Measurements from ENCODE around the gene HRAS. TPM values are rescaled to one million over a fixed set of nuclear protein-coding genes. Genes with fewer than 3 reads are reported as not detected.
"Not testable (repeated sequence)": the region's sequence is repeated elsewhere in the genome, so short reads cannot be mapped to it uniquely, and the experiment has no call there.

HRAS gene
- total RNA-seq, 4 donors from 2014 or later, result 98.5 to 196 (median 117) TPM

GRCh38 chr11:518463-519202 is 16.7 kb downstream of the HRAS start:
- TF ChIP-seq CTCF (IDR thresholded peaks at IDR 0.05), result peak in 2 of 3 donors; percentile 40 to 70
- no peak for TF ChIP-seq POLR2A (IDR thresholded peaks at IDR 0.05)
- WGBS, 2 donors, result 9% methylated on average over 39 to 50 of the region's 74 CpGs

GRCh38 chr11:516918-517685 is 18.3 kb downstream of the HRAS start:
- intact Hi-C loops (cut with DNase I; ENCODE audit: low total_unique reads); H3K4me3 ChIP-seq (ENCODE audit: low read depth, poor library complexity, severe bottlenecking): not testable (repeated sequence)
- 93 to 94% methylated on average over 26 to 31 of the region's 43 CpGs for WGBS, 2 donors
- peak in 1 of 2 donors; percentile 86 for DNase-seq (ENCODE audit: low spot score in 2 of 2)

More at GRCh38 chr11:518463-519202, 16.7 kb downstream of the HRAS start:
- DNase-seq (ENCODE audit: low spot score in 2 of 2), result peak; percentile 89 to 98
- no peak overlapping the region for H3K4me3 ChIP-seq (ENCODE audit: low read depth, poor library complexity, severe bottlenecking)
- intact Hi-C loops (cut with DNase I; ENCODE audit: low total_unique reads), result no loop called here

GRCh38 chr11:516400-516799 is 19.0 kb downstream of the HRAS start:
- intact Hi-C loops (cut with DNase I; ENCODE audit: low total_unique reads), result no loop called here
- TF ChIP-seq CTCF (IDR thresholded peaks at IDR 0.05), result no peak
- DNase-seq (ENCODE audit: low spot score in 2 of 2), result no peak
- no peak overlapping the region for H3K4me3 ChIP-seq (ENCODE audit: low read depth, poor library complexity, severe bottlenecking)
- whole genome bisulfite sequencing, 2 donors, result 94 to 95% methylated on average over 4 of the region's 4 CpGs

- TF ChIP-seq POLR2A (IDR thresholded peaks at IDR 0.05), result no peak
- TF ChIP-seq CTCF (IDR thresholded peaks at IDR 0.05), result no peak
- intact Hi-C loops (cut with DNase I; ENCODE audit: low total_unique reads), result no loop called here
- no peak overlapping the region for H3K4me3 ChIP-seq (ENCODE audit: low read depth, poor library complexity, severe bottlenecking)
- DNase-seq (ENCODE audit: low spot score in 2 of 2), result no peak
- 53 to 65% methylated on average over 6 of the region's 6 CpGs for WGBS, 2 donors
These were observed 20.2 kb downstream of the HRAS start for GRCh38 chr11:515131-515530.

GRCh38 chr11:514606-515005 is 20.8 kb downstream of the HRAS start:
- WGBS, 2 donors, result 89 to 90% methylated on average over 10 of the region's 10 CpGs
- intact Hi-C loops (cut with DNase I; ENCODE audit: low total_unique reads), result no loop called here
- DNase-seq (ENCODE audit: low spot score in 2 of 2), result no peak

More at GRCh38 chr11:514606-515005, 20.8 kb downstream of the HRAS start:
- no peak overlapping the region for H3K4me3 ChIP-seq (ENCODE audit: low read depth, poor library complexity, severe bottlenecking)
- no peak for TF ChIP-seq POLR2A (IDR thresholded peaks at IDR 0.05)
- no peak for TF ChIP-seq CTCF (IDR thresholded peaks at IDR 0.05)
